T-helper 1 cell (primary cell): ENCODE measurements around the gene PPFIA1.

Experiments used
- DNase-seq, 5 donors: peaks; one replicate each; pipeline ENCODE4 v3.0.0-alpha.2; 2012 to 2020
- total RNA-seq, 4 donors: gene quantifications; one replicate each; lab custom pipeline; 2026; lab: John Stamatoyannopoulos, UW

Gene PPFIA1
- 49.1 to 81.9 (median 70.2) reads per million in 4 donors for total RNA-seq

- peak; percentile 92 to 96 (median 93) for DNase-seq
These were observed at the start of gene PPFIA1 for GRCh38 chr11:70270104-70270876. Gene PPFIA1, plus strand, starts transcription at chr11:70270690. Its CDS starts 1,483 bp downstream, at chr11:70272173.

- no peak for DNase-seq
These were observed 49.6 kb upstream of the PPFIA1 start for GRCh38 chr11:70220920-70221319.

GRCh38 chr11:70225681-70226177 lies 44.8 kb upstream of the PPFIA1 start:
- no peak for DNase-seq

GRCh38 chr11:70226183-70226582 lies 44.3 kb upstream of the PPFIA1 start:
- DNase-seq = no peak

- no peak for DNase-seq
These were observed 43.5 kb upstream of the PPFIA1 start for GRCh38 chr11:70226967-70227366.

- no peak for DNase-seq
These were observed 40.8 kb upstream of the PPFIA1 start for GRCh38 chr11:70229737-70230136.

GRCh38 chr11:70230151-70230839 lies 40.2 kb upstream of the PPFIA1 start:
- no peak for DNase-seq

- no peak for DNase-seq
These were observed 39.4 kb upstream of the PPFIA1 start for GRCh38 chr11:70230840-70231710.

- DNase-seq = no peak
These were observed 37.5 kb upstream of the PPFIA1 start for GRCh38 chr11:70233034-70233433.

- DNase-seq = no peak
These were observed 37.0 kb upstream of the PPFIA1 start for GRCh38 chr11:70233511-70233934.

GRCh38 chr11:70233962-70234361 lies 36.5 kb upstream of the PPFIA1 start:
- DNase-seq = no peak

GRCh38 chr11:70240337-70240736 lies 30.2 kb upstream of the PPFIA1 start:
- DNase-seq = no peak

GRCh38 chr11:70241709-70242108 lies 28.8 kb upstream of the PPFIA1 start:
- no peak for DNase-seq

- no peak for DNase-seq
These were observed 27.6 kb upstream of the PPFIA1 start for GRCh38 chr11:70242885-70243284.

- no peak for DNase-seq
These were observed 26.4 kb upstream of the PPFIA1 start for GRCh38 chr11:70243912-70244652.

- DNase-seq = no peak
These were observed 25.8 kb upstream of the PPFIA1 start for GRCh38 chr11:70244698-70245097.

- no peak for DNase-seq
These were observed 24.3 kb upstream of the PPFIA1 start for GRCh38 chr11:70246196-70246595.

- no peak for DNase-seq
These were observed 23.3 kb upstream of the PPFIA1 start for GRCh38 chr11:70247042-70247709.

- no peak for DNase-seq
These were observed 22.8 kb upstream of the PPFIA1 start for GRCh38 chr11:70247710-70248072.

- no peak for DNase-seq
These were observed 19.4 kb upstream of the PPFIA1 start for GRCh38 chr11:70250876-70251658.
